GM12872 (cell line): ENCODE results near the gene ICAM2.
A peak's percentile ranks its signal among the peaks of the same experiment; 100 is the strongest.

ENCODE experiments used
- TF ChIP-seq, protein P1 (sequence below): IDR thresholded peaks from 3 replicates; pipeline ENCODE4 v1.5.1; 2011; ENCODE audit warnings: low read depth, mild to moderate bottlenecking, low read length, moderate library complexity; ENCODE audit not compliant: insufficient read depth

ICAM2 gene

DNA sequence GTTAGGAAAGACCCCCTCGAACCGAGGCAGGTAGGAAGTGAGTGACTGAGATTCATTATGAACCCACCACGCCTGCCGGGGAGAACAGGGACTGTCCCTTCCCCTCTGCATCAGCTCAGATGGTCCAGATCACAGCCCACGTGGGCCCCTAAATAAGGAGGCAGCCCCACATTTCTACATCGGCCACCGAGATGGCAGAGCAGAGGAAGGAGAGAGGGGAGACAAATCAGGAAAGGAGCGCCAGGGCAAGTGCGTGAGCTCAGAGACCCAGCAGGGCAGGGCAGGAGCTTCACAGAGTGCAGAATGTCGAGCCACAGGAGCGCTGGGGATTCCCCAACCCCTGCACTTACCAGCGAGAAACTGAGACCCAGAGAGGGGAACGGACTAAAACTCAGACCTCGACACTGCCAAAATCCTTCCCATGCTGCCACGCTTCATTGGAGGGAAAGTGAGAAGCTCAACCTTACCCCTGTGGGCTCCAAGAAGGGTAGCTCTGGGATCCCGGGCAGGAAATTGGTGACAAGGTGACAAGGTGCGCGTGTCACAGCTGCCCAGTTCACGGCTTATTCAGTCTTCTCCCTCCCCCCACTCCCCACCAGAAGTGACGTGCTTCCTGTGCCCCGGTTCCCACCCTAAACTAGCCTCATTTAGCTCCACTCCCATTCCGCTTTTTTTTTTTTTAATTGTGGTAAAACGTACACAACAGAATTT lies at the start of gene ICAM2:
Gene ICAM2, minus strand, starts transcription at position 578 of the 711 bp plus-strand sequence. CDS start 13,942 bp downstream, outside the sequence.
- TF ChIP-seq, protein P1, sequence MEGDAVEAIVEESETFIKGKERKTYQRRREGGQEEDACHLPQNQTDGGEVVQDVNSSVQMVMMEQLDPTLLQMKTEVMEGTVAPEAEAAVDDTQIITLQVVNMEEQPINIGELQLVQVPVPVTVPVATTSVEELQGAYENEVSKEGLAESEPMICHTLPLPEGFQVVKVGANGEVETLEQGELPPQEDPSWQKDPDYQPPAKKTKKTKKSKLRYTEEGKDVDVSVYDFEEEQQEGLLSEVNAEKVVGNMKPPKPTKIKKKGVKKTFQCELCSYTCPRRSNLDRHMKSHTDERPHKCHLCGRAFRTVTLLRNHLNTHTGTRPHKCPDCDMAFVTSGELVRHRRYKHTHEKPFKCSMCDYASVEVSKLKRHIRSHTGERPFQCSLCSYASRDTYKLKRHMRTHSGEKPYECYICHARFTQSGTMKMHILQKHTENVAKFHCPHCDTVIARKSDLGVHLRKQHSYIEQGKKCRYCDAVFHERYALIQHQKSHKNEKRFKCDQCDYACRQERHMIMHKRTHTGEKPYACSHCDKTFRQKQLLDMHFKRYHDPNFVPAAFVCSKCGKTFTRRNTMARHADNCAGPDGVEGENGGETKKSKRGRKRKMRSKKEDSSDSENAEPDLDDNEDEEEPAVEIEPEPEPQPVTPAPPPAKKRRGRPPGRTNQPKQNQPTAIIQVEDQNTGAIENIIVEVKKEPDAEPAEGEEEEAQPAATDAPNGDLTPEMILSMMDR: peak; percentile 17; the same call in 1 of the 3 replicates

DNA sequence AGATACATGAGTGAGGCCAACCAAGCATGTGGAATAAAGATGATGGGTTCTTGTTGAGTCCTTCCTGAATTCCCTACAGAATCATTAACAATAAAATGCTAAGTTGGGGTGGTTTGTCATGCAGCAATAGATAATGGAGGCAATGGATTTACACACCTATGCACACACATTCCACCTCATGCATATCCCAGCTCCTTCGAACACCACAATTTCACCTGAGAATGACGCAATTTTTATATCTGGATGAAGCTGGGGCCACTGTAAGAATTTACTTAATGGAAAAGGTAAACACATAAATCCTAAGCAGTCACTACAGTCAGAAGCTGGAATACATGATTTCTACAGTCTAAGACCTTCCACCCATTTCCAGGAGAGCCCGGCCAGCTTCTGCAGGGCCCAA lies 49.8 kb upstream of the ICAM2 start:
- TF ChIP-seq, protein P1: no peak

DNA sequence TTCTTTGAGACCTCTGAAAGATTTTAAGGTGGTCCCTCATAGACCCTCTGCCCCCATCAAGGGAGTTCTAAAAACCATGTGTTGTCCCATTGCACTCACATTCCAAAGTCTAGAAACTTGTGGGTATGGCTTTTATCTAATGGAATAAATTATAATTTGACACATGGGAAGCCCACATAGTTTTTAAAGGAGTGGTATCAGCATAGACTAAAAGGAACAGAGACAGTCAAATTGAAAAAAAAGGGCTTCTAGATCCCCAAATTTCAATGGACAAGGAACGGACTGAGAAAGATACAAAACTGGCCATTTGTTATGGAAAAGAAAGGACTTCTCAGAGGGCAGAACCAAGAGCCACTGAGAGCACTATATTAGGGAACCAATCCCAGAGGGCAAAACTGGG lies 48.7 kb upstream of the ICAM2 start:
- TF ChIP-seq, protein P1: no peak

DNA sequence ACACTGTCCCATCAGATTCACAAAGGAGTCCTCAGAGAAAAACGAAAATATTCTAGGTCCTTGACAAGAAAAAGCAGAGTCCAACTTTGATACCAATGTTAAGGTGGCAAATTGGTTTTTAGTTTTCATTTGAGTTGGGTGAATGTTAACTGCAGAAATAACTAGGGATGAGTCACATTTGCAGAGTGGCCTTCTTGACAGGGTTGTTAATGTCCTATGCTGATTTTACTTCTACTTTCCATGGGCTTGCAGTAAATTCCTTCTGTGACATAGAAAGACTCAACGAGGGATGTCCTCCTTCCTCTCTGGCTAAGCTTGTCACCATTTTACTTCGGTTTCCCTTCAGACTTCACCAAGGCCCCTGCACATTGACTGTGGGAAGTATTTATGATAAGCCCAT lies 47.2 kb upstream of the ICAM2 start:
- TF ChIP-seq, protein P1: no peak

DNA sequence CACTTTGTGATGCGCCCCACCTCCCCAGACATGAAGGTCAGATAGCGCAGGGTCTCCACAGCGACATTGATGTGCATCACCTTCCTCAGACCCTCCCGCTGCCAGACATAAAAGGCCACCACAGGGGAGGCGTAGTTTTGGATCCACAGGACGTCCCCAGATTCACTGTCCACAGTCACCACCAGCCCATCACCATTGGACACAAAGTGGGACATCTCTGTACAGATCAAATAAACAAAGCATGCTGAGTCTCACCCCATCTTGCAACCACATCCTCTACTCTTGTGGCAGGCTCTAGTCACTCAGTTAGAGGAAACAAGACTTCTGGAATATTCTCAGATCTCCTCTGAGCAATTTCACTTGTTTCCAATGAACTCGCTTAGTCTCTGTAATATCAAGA lies 46.3 kb upstream of the ICAM2 start:
- TF ChIP-seq, protein P1: no peak

DNA sequence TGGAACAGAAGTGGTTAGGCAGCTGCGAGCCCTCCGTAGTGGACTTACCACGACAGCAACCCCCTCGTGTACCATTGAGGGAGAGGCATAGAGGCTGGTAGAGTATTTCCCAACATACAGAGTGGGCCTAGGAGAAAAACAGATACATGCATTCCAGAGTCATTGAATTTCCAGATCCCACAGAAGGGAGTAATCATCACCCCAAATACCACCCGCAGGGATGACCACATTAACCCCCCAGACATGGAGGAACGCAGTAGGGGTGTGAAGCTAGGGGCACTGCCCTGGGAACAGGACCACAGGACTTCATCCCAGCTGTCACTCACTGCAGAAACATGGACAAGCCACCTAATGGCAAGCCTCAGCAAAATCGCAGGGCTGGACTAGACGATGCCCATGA lies 44.7 kb upstream of the ICAM2 start:
- TF ChIP-seq, protein P1: no peak

DNA sequence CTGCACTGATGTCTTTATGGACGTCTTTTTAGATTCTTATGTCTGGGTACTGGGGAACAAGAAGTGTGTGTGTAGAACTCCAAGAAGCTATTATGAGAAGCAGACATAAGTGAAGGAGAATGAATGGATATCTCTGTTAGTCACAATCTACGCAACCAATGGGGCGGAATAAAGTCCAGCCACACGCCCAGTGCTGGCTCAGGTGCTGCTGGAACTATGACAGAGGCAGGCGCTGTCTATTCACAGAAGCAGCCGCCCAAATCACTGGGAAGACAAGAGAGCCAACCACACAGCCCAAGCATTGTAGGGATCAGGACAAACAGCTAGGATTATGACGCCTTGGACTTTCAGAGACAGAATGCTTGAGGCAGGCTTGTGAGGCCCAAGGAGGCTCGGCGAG lies 43.9 kb upstream of the ICAM2 start:
- TF ChIP-seq, protein P1: no peak
